ENCODE data around the gene NNT. TPM values are rescaled to one million over a fixed set of nuclear protein-coding genes. Genes with fewer than 3 reads are reported as not detected.

Gene NNT
- total and polyA plus RNA-seq, 2 of the 13 experiments (the other 11 are each of a cell fraction or from before 2014, with no cell fraction given) = 21.1 to 58.0 TPM

GRCh38 chr5:43638546-43638945 is 35.6 kb downstream of the NNT start:
- intact Hi-C loops (cut with micrococcal nuclease; ENCODE audit: unreplicated experiment) (no loop called here), in situ Hi-C loops (cut with HindIII; ENCODE audit: extremely low pct_ligation_motif_present, low pct_unique_long_range_greater_than_20kb) (loop anchor here (25.0 kb wide), 1 partner anchor 1149 kb away; no protein-coding TSS in a partner anchor)
- H2AFZ ChIP-seq (ENCODE audit: low read length) = no peak overlapping the region
- H3K9me3 ChIP-seq (ENCODE audit: low read length) = no peaks in the 10 kb centered on the region
- H3K27me3 ChIP-seq (ENCODE audit: control insufficient read depth in 1 of 2, insufficient read depth in 2 of 2, low read length in 2 of 2) = no peaks in the 10 kb centered on the region
- no peaks in the 10 kb centered on the region for H3K4me1 ChIP-seq (ENCODE audit: insufficient read depth, low read length)
- POLR2A ChIA-PET = no interaction called here
- TF ChIP-seq E2F1 (CRISPR knock-in tag; IDR thresholded peaks at IDR 0.05) = no peak
- no peak for TF ChIP-seq CBX5 (CRISPR knock-in tag; IDR thresholded peaks at IDR 0.05; ENCODE audit: borderline replicate concordance)
- TF ChIP-seq ZFYVE20 (CRISPR knock-in tag; IDR thresholded peaks at IDR 0.05; ENCODE audit: borderline replicate concordance, low read depth) = no peak
- no peak for TF ChIP-seq SETDB1 (CRISPR knock-in tag; IDR thresholded peaks at IDR 0.05; ENCODE audit: borderline replicate concordance)
- H3K36me3 ChIP-seq (replicated peaks in 1 of 2; ENCODE audit: control insufficient read depth in 1 of 2, insufficient read depth in 2 of 2, low read length in 2 of 2) = peaks cover 1 to 7% of the 10 kb centered on the region in 2 experiments; a peak in 3 of 5 replicates
- FAIRE-seq = no peak
- H4K20me1 ChIP-seq (ENCODE audit: insufficient read depth, low read length) = no peaks in the 10 kb centered on the region
- H3K4me3 ChIP-seq (replicated peaks in 1 of 3; ENCODE audit: insufficient read depth in 1 of 3, low read depth in 2 of 3, low read length in 3 of 3) = no peak overlapping the region
- ATAC-seq = no peak
- no peak for DNase-seq (ENCODE audit: low spot score)
- no peaks in the 10 kb centered on the region for H3K79me2 ChIP-seq (ENCODE audit: insufficient read depth, low read length)
- no peak overlapping the region for H3K9ac ChIP-seq (ENCODE audit: insufficient read depth, low read depth, low read length)
- no peak overlapping the region for H3K4me2 ChIP-seq (ENCODE audit: low read depth, low read length)
- no peak overlapping the region for H3K27ac ChIP-seq (ENCODE audit: extremely low read length, insufficient read depth, low read length)
- BruUV-seq (replicated peaks) = no TSS peak
- CTCF ChIA-PET (ENCODE audit: low intra/inter-chr PET ratio, low total read pairs) = no interaction called here

- no TSS peak for BruUV-seq (replicated peaks)
- FAIRE-seq (no peak), ATAC-seq (no peak), DNase-seq (ENCODE audit: low spot score) (no peak)
- no peaks in the 10 kb centered on the region for H3K79me2 ChIP-seq (ENCODE audit: insufficient read depth, low read length)
- no peak overlapping the region for H2AFZ ChIP-seq (ENCODE audit: low read length)
- H3K9me3 ChIP-seq (ENCODE audit: low read length) = no peaks in the 10 kb centered on the region
- WGBS (ENCODE audit: low lambda C conversion rate) = 100% methylated on average over 1 of the region's 1 CpG
- ChIA-PET CTCF (ENCODE audit: low intra/inter-chr PET ratio, low total read pairs) (no interaction called here), POLR2A (no interaction called here)
- no peaks in the 10 kb centered on the region for H4K20me1 ChIP-seq (ENCODE audit: insufficient read depth, low read length)
- H3K27ac ChIP-seq (ENCODE audit: extremely low read length, insufficient read depth, low read length) = no peak overlapping the region
- no peak overlapping the region for H3K9ac ChIP-seq (ENCODE audit: insufficient read depth, low read depth, low read length)
- intact Hi-C loops (cut with micrococcal nuclease; ENCODE audit: unreplicated experiment) (no loop called here), in situ Hi-C loops (cut with HindIII; ENCODE audit: extremely low pct_ligation_motif_present, low pct_unique_long_range_greater_than_20kb) (loop anchor here (25.0 kb wide), 1 partner anchor 1148 kb away; no protein-coding TSS in a partner anchor)
- H3K27me3 ChIP-seq (ENCODE audit: control insufficient read depth in 1 of 2, insufficient read depth in 2 of 2, low read length in 2 of 2) = no peaks in the 10 kb centered on the region
- peaks cover 1 to 5% of the 10 kb centered on the region in 2 experiments; a peak in 3 of 5 replicates for H3K36me3 ChIP-seq (replicated peaks in 1 of 2; ENCODE audit: control insufficient read depth in 1 of 2, insufficient read depth in 2 of 2, low read length in 2 of 2)
- H3K4me1 ChIP-seq (ENCODE audit: insufficient read depth, low read length) = no peaks in the 10 kb centered on the region
- no peak overlapping the region for H3K4me3 ChIP-seq (replicated peaks in 1 of 3; ENCODE audit: insufficient read depth in 1 of 3, low read depth in 2 of 3, low read length in 3 of 3)
- H3K4me2 ChIP-seq (ENCODE audit: low read depth, low read length) = no peak overlapping the region
- no peak for TF ChIP-seq SNAI1 (CRISPR knock-in tag; IDR thresholded peaks at IDR 0.05; ENCODE audit: borderline replicate concordance)
- no peak for TF ChIP-seq PRDM15 (CRISPR knock-in tag; IDR thresholded peaks at IDR 0.05)
- no peak for TF ChIP-seq CTCF (CRISPR knock-in tag; IDR thresholded peaks at IDR 0.05)
- no peak for TF ChIP-seq ZNF883 (CRISPR knock-in tag; IDR thresholded peaks at IDR 0.05; ENCODE audit: not compliant biosample characterization)
- no peak for TF ChIP-seq ZNF382 (CRISPR knock-in tag; IDR thresholded peaks at IDR 0.05; ENCODE audit: borderline replicate concordance)
- no peak for TF ChIP-seq WIZ (CRISPR knock-in tag; IDR thresholded peaks at IDR 0.05)
Observed at GRCh38 chr5:43639566-43639965, 36.6 kb downstream of the NNT start.

Data from HepG2 (cell line).